Kidney capillary endothelial cell (primary cell): ENCODE measurements around the gene GLB1L.
"Not testable (repeated sequence)": the region's sequence is repeated elsewhere in the genome, so short reads cannot be mapped to it uniquely, and the experiment has no call there.

Experiments used
- DNase-seq: peaks from one replicate; pipeline ENCODE4 v3.0.0-alpha.2; 2018; ENCODE audit warnings: low spot score

GLB1L gene

GRCh38 chr2:219280651-219281050, 35.4 kb upstream of the GLB1L start:
- no peak for DNase-seq

GRCh38 chr2:219279916-219280516, 34.8 kb upstream of the GLB1L start:
- DNase-seq = no peak

- DNase-seq = peak; percentile 98
These were observed 34.1 kb upstream of the GLB1L start, which contains the start of gene DNAJB2 for GRCh38 chr2:219279151-219279915. TSS of gene DNAJB2 (plus strand) at chr2:219279366. CDS start at chr2:219279834, 468 bp downstream.

GRCh38 chr2:219278655-219279150, 33.5 kb upstream of the GLB1L start:
- no peak for DNase-seq

- peak; percentile 71 for DNase-seq
These were observed 32.7 kb upstream of the GLB1L start for GRCh38 chr2:219277703-219278654.

- peak; percentile 38 for DNase-seq
These were observed 29.2 kb upstream of the GLB1L start for GRCh38 chr2:219274361-219274921.

GRCh38 chr2:219273937-219274336, 28.7 kb upstream of the GLB1L start:
- no peak for DNase-seq

GRCh38 chr2:219272995-219273394, 27.8 kb upstream of the GLB1L start:
- no peak for DNase-seq

- DNase-seq = no peak
These were observed 27.1 kb upstream of the GLB1L start for GRCh38 chr2:219272356-219272755.

GRCh38 chr2:219271021-219271420, 25.8 kb upstream of the GLB1L start:
- no peak for DNase-seq

- no peak for DNase-seq
These were observed 24.8 kb upstream of the GLB1L start for GRCh38 chr2:219270055-219270372.

- no peak for DNase-seq
These were observed 24.3 kb upstream of the GLB1L start for GRCh38 chr2:219269362-219270054.

GRCh38 chr2:219268294-219268693, 23.1 kb upstream of the GLB1L start:
- no peak for DNase-seq

GRCh38 chr2:219266886-219267285, 21.6 kb upstream of the GLB1L start:
- no peak for DNase-seq

GRCh38 chr2:219266232-219266631, 21.0 kb upstream of the GLB1L start:
- no peak for DNase-seq

GRCh38 chr2:219261024-219261855, 16.0 kb upstream of the GLB1L start:
- no peak for DNase-seq

- DNase-seq = not testable (repeated sequence)
These were observed 13.7 kb upstream of the GLB1L start for GRCh38 chr2:219258942-219259341.

- no peak for DNase-seq
These were observed 9.5 kb upstream of the GLB1L start for GRCh38 chr2:219254590-219255201.

- peak; percentile 63 for DNase-seq
These were observed 8.7 kb upstream of the GLB1L start, which contains the start of gene TUBA4A for GRCh38 chr2:219253753-219254589. TSS of gene TUBA4A (minus strand) at chr2:219253918. CDS start at chr2:219253858, 60 bp downstream.
